ENCODE results near the gene KCNS1.

Gene KCNS1

DNA sequence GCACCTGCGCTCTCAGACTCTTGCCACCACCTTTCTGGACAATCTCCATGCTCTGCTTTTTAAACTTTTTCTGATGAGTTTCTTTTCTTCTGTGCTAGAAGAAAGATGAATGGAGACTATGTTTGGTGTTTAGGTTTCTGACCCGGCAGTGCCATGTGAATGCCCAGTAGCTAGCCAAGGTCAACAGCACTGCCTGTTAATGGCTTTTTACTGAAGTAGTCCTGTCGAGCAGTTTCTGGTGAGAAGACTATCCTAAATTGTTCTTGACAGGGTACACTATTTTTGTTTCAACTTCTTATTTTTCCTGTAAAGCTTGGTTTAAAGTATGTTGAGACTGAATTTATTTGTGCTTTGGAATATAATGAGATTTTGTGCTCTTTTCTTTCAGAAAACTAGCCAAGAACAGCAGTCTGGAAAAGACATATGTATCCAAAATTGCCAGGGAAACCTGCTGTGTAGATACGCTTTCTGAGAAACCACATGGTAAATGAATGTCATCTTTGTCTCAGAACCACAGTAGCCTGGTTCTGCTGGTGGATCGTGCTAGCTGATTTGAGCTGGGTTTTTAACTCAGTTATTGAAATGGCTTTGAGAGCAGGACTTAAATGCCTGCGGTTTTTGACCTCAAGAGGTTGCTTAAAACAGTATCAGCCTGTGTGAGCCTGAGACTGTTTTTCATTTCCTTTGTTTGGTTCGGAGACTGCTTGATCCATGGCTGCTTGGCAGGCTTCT lies 48.1 kb downstream of the KCNS1 start:
- TF ChIP-seq, protein P1, sequence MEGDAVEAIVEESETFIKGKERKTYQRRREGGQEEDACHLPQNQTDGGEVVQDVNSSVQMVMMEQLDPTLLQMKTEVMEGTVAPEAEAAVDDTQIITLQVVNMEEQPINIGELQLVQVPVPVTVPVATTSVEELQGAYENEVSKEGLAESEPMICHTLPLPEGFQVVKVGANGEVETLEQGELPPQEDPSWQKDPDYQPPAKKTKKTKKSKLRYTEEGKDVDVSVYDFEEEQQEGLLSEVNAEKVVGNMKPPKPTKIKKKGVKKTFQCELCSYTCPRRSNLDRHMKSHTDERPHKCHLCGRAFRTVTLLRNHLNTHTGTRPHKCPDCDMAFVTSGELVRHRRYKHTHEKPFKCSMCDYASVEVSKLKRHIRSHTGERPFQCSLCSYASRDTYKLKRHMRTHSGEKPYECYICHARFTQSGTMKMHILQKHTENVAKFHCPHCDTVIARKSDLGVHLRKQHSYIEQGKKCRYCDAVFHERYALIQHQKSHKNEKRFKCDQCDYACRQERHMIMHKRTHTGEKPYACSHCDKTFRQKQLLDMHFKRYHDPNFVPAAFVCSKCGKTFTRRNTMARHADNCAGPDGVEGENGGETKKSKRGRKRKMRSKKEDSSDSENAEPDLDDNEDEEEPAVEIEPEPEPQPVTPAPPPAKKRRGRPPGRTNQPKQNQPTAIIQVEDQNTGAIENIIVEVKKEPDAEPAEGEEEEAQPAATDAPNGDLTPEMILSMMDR (conservative IDR thresholded peaks at IDR 0.05; ENCODE audit: low read depth), result no peak
- no peak for DNase-seq (ENCODE audit: low spot score)
- ChIA-PET POLR2A (ENCODE audit: low non-redundant PET) (interaction anchor here (0.6 kb wide), 1 partner anchor 13 kb away, joined by 3 read pairs; no protein-coding TSS in a partner anchor), CTCF (interaction anchor here (0.6 to 3.8 kb wide), 10 partner anchors 9 to 259 kb away, joined by 3 to 28 read pairs (median 4); no protein-coding TSS in a partner anchor)
- H3K27ac ChIP-seq, result no peak overlapping the region

DNA sequence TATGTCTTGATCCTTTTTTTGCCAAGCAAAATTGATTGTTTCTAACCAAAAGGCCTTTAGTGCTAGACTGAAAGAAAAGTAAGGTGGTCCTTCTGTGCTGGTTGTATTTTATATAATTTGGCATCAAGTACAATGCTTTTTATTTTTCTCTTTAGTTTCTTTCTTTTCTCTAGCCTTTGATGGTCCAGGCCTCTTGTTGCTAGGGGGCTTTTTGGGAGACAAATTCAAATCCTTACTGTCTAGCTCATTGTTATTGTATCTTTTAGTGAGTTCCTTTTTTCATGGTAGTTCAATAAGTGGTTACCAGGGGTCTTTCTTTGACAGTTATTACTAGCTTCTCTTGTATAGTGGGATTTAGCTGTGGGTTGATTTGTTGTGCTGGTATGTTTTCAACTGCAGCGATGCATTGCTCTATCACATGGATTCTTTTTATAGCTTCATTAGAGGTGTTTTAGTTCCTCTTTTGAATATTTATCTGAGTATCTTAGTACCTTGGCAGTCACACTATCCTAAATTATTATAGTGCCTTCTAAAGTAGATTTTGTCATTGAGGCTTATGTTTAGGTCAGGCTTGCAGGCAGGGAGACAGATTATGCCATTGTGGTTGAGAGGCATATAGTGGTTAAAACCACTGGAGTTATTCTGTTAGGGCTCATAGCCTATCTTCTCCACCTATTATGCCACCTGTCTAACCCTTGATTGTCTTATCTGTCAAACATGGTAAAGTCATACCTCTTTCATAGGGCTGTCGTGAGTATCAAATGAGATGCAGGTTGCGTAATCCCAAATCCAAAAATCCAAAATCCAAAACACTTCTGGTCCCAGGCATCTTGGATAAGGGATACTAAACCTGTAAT lies 49.5 kb downstream of the KCNS1 start:
- CTCF ChIA-PET, result interaction anchor here (0.6 to 3.8 kb wide), 6 partner anchors 7 to 239 kb away, joined by 3 to 28 read pairs (median 7); no protein-coding TSS in a partner anchor
- H3K27ac ChIP-seq, result no peak overlapping the region
- POLR2A ChIA-PET (ENCODE audit: low non-redundant PET), result no interaction called here
- DNase-seq (ENCODE audit: low spot score), result no peak
- TF ChIP-seq, protein P1 (conservative IDR thresholded peaks at IDR 0.05; ENCODE audit: low read depth), result no peak

- ChIA-PET CTCF (interaction anchor here (0.6 to 3.8 kb wide), 8 partner anchors 34 to 1018 kb away, joined by 3 to 28 read pairs (median 5); no protein-coding TSS in a partner anchor), POLR2A (ENCODE audit: low non-redundant PET) (no interaction called here)
- no peak overlapping the region for H3K27ac ChIP-seq
These were observed 50.9 kb downstream of the KCNS1 start for GRCh38 chr20:45049904-45050471.

DNA sequence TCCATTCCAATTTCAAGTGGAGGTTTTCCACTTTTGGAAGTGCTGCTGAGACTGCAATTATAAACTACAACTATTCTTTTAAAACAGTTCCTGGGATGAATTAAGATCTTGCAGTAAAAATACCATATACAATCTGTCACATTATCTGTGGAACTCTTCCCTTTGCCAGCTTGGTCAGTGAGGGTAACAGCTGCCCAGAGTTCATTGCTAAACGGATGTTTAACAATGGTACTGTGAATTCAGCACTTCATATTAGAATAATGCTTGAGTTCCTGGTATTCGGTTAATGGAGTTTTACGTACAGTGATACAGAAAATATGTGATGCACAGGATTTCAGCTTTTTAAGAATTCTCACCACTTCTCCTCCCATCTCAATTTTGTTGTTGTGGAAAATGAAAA lies 51.5 kb downstream of the KCNS1 start:
- no peak for DNase-seq (ENCODE audit: low spot score)
- H3K27ac ChIP-seq, result no peak overlapping the region
- CTCF ChIA-PET, result interaction anchor here (0.6 to 3.8 kb wide), 7 partner anchors 47 to 264 kb away, joined by 3 to 28 read pairs (median 5); partner anchors contain the start of gene RBPJL
- TF ChIP-seq, protein P1 (conservative IDR thresholded peaks at IDR 0.05; ENCODE audit: low read depth), result no peak
- POLR2A ChIA-PET (ENCODE audit: low non-redundant PET), result no interaction called here

More at GRCh38 chr20:45049904-45050471, 50.9 kb downstream of the KCNS1 start:
- no peak for DNase-seq (ENCODE audit: low spot score)
- TF ChIP-seq, protein P1 (conservative IDR thresholded peaks at IDR 0.05; ENCODE audit: low read depth), result no peak

DNA sequence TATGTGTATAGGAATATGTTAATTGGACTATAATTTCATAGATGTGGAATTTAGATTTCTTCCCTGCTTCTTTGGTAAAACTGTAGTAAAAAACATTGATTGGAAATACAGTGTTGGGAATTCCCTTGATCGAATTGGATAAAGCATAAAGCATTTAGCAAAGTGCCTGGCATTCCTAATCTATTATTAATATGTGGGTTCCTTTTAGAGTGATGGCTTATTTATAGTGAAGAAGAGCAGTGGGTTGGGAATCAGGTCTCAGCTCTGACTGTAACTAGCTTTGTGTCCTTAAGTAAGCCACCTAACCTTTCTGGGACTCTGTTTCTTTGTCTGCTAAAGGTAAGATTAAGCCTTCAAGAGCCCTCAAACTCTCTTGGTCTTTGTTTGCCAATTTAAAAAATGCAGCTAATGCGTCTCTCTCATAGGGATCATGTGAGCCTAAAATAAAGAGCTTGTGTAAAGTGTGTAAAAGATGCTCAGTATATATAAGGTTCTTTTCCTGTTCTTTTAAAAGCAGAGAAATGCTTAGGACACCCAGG lies 53.3 kb downstream of the KCNS1 start:
- ChIA-PET CTCF (interaction anchor here (0.6 to 1.0 kb wide), 3 partner anchors 19 to 248 kb away, joined by 3 to 4 read pairs (median 3); no protein-coding TSS in a partner anchor), POLR2A (ENCODE audit: low non-redundant PET) (no interaction called here)
- TF ChIP-seq, protein P1 (conservative IDR thresholded peaks at IDR 0.05; ENCODE audit: low read depth), result no peak
- no peak for DNase-seq (ENCODE audit: low spot score)
- H3K27ac ChIP-seq, result no peak overlapping the region
